ENCODE results near the gene SRPK2. TPM values are rescaled to one million over a fixed set of nuclear protein-coding genes. Genes with fewer than 3 reads are reported as not detected.

Gene SRPK2
- total and polyA plus RNA-seq, 4 donors = 7.8 to 19.7 (median 16.7) TPM

- Histone ChIP-seq H3K9me3 (ENCODE audit: control insufficient read depth in 4 of 4, low read length in 3 of 4) (no peaks in the 10 kb centered on the region), H3K4me3 (ENCODE audit: low read depth in 1 of 3, low read length in 3 of 3) (no peak overlapping the region), H3K36me3 (ENCODE audit: control insufficient read depth in 4 of 4, insufficient read depth in 3 of 4, low read depth in 1 of 4, low read length in 3 of 4) (no peaks in the 10 kb centered on the region), H3K27me3 (ENCODE audit: control insufficient read depth in 4 of 4, insufficient read depth in 4 of 4, low read length in 3 of 4) (no peaks in the 10 kb centered on the region), H3K4me1 (ENCODE audit: control insufficient read depth in 4 of 4, insufficient read depth in 4 of 4, low read length in 3 of 4) (peaks cover 0 to 3% (median 0%) of the 10 kb centered on the region in 4 donors), H3K27ac (ENCODE audit: low read depth in 1 of 2, low read length in 2 of 2) (no peak overlapping the region), H3K9ac (ENCODE audit: low read depth in 1 of 2, low read length in 2 of 2) (no peak overlapping the region)
- TF ChIP-seq HNF4A (conservative IDR thresholded peaks at IDR 0.05) (no peak), RXRA (IDR thresholded peaks at IDR 0.05) (no peak), FOXA1 (IDR thresholded peaks at IDR 0.05) (no peak)
- DNase-seq (ENCODE audit: low spot score) = no peak
- 95% methylated on average over 12 of the region's 12 CpGs for WGBS
Observed at GRCh38 chr7:105285118-105285874, 103.4 kb downstream of the SRPK2 start.

GRCh38 chr7:105284014-105284413 is 104.7 kb downstream of the SRPK2 start:
- H3K36me3 ChIP-seq (ENCODE audit: control insufficient read depth in 4 of 4, insufficient read depth in 3 of 4, low read depth in 1 of 4, low read length in 3 of 4) = no peaks in the 10 kb centered on the region
- no peak for DNase-seq (ENCODE audit: low spot score)
- no peak for TF ChIP-seq RAD21 (IDR thresholded peaks at IDR 0.05)
- TF ChIP-seq FOXA2 (IDR thresholded peaks at IDR 0.05) = no peak
- no peak overlapping the region for H3K9ac ChIP-seq (ENCODE audit: low read depth in 1 of 2, low read length in 2 of 2)
- H3K4me3 ChIP-seq (ENCODE audit: low read depth in 1 of 3, low read length in 3 of 3) = no peak overlapping the region
- no peaks in the 10 kb centered on the region for H3K27me3 ChIP-seq (ENCODE audit: control insufficient read depth in 4 of 4, insufficient read depth in 4 of 4, low read length in 3 of 4)
- no peak overlapping the region for H3K27ac ChIP-seq (ENCODE audit: low read depth in 1 of 2, low read length in 2 of 2)
- WGBS = 66% methylated on average over 6 of the region's 6 CpGs
- H3K4me1 ChIP-seq (ENCODE audit: control insufficient read depth in 4 of 4, insufficient read depth in 4 of 4, low read length in 3 of 4) = peaks cover 0 to 3% (median 0%) of the 10 kb centered on the region in 4 donors
- H3K9me3 ChIP-seq (ENCODE audit: control insufficient read depth in 4 of 4, low read length in 3 of 4) = no peaks in the 10 kb centered on the region

DNA sequence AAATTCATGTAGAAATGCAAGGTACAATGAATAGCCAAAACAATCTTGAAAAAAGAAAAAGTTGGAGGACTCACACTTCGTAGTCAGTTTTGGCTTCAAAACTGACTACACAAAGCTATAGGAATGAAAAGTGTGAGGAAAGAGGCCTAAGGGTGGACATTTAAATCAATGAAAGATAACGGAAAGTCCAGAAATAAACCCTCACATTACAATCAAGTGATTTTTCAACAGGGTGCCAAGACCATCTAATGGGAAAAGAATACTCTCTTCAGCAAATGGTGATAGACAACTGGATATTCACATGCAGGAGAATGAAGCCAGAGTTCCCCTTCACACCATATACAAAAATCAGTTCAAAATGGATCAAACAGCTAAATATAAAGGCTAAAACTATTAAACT is 106.8 kb downstream of the SRPK2 start:
- DNase-seq (ENCODE audit: low spot score) = no peak
- H3K36me3 ChIP-seq (ENCODE audit: control insufficient read depth in 4 of 4, insufficient read depth in 3 of 4, low read depth in 1 of 4, low read length in 3 of 4) = no peaks in the 10 kb centered on the region
- H3K27me3 ChIP-seq (ENCODE audit: control insufficient read depth in 4 of 4, insufficient read depth in 4 of 4, low read length in 3 of 4) = no peaks in the 10 kb centered on the region
- 89% methylated on average over 2 of the region's 2 CpGs for WGBS
- peaks cover 0 to 3% (median 0%) of the 10 kb centered on the region in 4 donors for H3K4me1 ChIP-seq (ENCODE audit: control insufficient read depth in 4 of 4, insufficient read depth in 4 of 4, low read length in 3 of 4)
- H3K4me3 ChIP-seq (ENCODE audit: low read depth in 1 of 3, low read length in 3 of 3) = no peak overlapping the region
- H3K9ac ChIP-seq (ENCODE audit: low read depth in 1 of 2, low read length in 2 of 2) = no peak overlapping the region
- TF ChIP-seq NR2F2 (IDR thresholded peaks at IDR 0.05) (no peak), ATF3 (IDR thresholded peaks at IDR 0.05) (no peak)
- H3K9me3 ChIP-seq (ENCODE audit: control insufficient read depth in 4 of 4, low read length in 3 of 4) = no peaks in the 10 kb centered on the region
- H3K27ac ChIP-seq (ENCODE audit: low read depth in 1 of 2, low read length in 2 of 2) = no peak overlapping the region

DNA sequence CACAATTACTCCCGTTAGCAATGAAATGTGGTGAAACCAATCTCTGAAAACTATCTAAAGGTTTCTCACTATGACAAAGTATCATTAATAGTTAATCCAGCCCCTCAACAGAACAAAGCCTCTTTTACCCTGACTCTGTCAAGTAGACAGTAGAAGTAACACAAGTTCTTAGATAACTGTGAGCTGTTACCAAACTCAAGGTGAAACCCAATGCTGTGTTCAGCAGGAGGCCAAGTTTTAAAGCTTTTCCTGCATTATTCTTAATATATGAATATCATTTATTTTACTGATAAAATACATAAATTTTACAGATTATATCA is 109.1 kb downstream of the SRPK2 start:
- H3K27ac ChIP-seq (ENCODE audit: low read depth in 1 of 2, low read length in 2 of 2) = no peak overlapping the region
- H3K9me3 ChIP-seq (ENCODE audit: control insufficient read depth in 4 of 4, low read length in 3 of 4) = no peaks in the 10 kb centered on the region
- H3K9ac ChIP-seq (ENCODE audit: low read depth in 1 of 2, low read length in 2 of 2) = no peak overlapping the region
- DNase-seq (ENCODE audit: low spot score) = no peak
- H3K4me1 ChIP-seq (ENCODE audit: control insufficient read depth in 4 of 4, insufficient read depth in 4 of 4, low read length in 3 of 4) = peaks cover 0 to 3% (median 0%) of the 10 kb centered on the region in 4 donors
- no peaks in the 10 kb centered on the region for H3K36me3 ChIP-seq (ENCODE audit: control insufficient read depth in 4 of 4, insufficient read depth in 3 of 4, low read depth in 1 of 4, low read length in 3 of 4)
- no peaks in the 10 kb centered on the region for H3K27me3 ChIP-seq (ENCODE audit: control insufficient read depth in 4 of 4, insufficient read depth in 4 of 4, low read length in 3 of 4)
- no peak for TF ChIP-seq EGR1 (IDR thresholded peaks at IDR 0.05; ENCODE audit: low read depth in 2 of 2)
- TF ChIP-seq TAF1 (conservative IDR thresholded peaks at IDR 0.05) = no peak
- no peak for TF ChIP-seq FOXA2 (IDR thresholded peaks at IDR 0.05)
- TF ChIP-seq JUND (IDR thresholded peaks at IDR 0.05) = no peak
- TF ChIP-seq, protein P1, sequence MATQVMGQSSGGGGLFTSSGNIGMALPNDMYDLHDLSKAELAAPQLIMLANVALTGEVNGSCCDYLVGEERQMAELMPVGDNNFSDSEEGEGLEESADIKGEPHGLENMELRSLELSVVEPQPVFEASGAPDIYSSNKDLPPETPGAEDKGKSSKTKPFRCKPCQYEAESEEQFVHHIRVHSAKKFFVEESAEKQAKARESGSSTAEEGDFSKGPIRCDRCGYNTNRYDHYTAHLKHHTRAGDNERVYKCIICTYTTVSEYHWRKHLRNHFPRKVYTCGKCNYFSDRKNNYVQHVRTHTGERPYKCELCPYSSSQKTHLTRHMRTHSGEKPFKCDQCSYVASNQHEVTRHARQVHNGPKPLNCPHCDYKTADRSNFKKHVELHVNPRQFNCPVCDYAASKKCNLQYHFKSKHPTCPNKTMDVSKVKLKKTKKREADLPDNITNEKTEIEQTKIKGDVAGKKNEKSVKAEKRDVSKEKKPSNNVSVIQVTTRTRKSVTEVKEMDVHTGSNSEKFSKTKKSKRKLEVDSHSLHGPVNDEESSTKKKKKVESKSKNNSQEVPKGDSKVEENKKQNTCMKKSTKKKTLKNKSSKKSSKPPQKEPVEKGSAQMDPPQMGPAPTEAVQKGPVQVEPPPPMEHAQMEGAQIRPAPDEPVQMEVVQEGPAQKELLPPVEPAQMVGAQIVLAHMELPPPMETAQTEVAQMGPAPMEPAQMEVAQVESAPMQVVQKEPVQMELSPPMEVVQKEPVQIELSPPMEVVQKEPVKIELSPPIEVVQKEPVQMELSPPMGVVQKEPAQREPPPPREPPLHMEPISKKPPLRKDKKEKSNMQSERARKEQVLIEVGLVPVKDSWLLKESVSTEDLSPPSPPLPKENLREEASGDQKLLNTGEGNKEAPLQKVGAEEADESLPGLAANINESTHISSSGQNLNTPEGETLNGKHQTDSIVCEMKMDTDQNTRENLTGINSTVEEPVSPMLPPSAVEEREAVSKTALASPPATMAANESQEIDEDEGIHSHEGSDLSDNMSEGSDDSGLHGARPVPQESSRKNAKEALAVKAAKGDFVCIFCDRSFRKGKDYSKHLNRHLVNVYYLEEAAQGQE (IDR thresholded peaks at IDR 0.05) = no peak
- TF ChIP-seq NR2F2 (IDR thresholded peaks at IDR 0.05) = no peak
- no peak overlapping the region for H3K4me3 ChIP-seq (ENCODE audit: low read depth in 1 of 3, low read length in 3 of 3)
- WGBS = 81% methylated on average over 1 of the region's 1 CpG
